H1 (cell line): ENCODE results near the gene ZSCAN18. TPM values are rescaled to one million over a fixed set of nuclear protein-coding genes. Genes with fewer than 3 reads are reported as not detected.

Experiments used
- CTCF ChIA-PET: fragments of 300-600 bp; sonication (Branson Sonifier 250); formaldehyde crosslinking; loops from one replicate; lab custom pipeline; 2021; ENCODE audit not compliant: partially characterized antibody; lab: Charles Lee
- POLR2A ChIA-PET: fragments of 300-600 bp; sonication (Branson Sonifier 250); formaldehyde crosslinking; loops from one replicate; lab custom pipeline; 2021; ENCODE audit warnings: inconsistent platforms; ENCODE audit not compliant: partially characterized antibody; lab: Charles Lee
- DNase-seq, 2 experiments: peaks; one replicate each; pipeline versions ENCODE4 v3.0.0 to v3.0.0-alpha.2; 2010 to 2022; ENCODE audit warnings: low spot score in 2 of 2, low read depth in 1 of 2, mixed read lengths in 1 of 2
- FAIRE-seq: peaks from 2 replicates; lab custom pipeline; 2011; peaks lifted over from hg19 to GRCh38; lab: Jason Lieb, UNC
- H2AFZ ChIP-seq: 2 replicates; pipeline ENCODE4 v1.8.1; 2012; ENCODE audit warnings: low read length, inconsistent platforms
- H2AK5ac ChIP-seq: 2 replicates; pipeline ENCODE4 v1.6.1; 2013; ENCODE audit warnings: low read depth, low read length
- H2BK120ac ChIP-seq: replicated peaks from 2 replicates; pipeline ENCODE3; 2013; ENCODE audit warnings: low read depth, low read length, inconsistent platforms
- H2BK12ac ChIP-seq: 2 replicates; pipeline ENCODE4 v1.6.1; 2013; ENCODE audit warnings: low read depth, low read length
- H2BK15ac ChIP-seq: 2 replicates; pipeline ENCODE4 v1.6.1; 2013; ENCODE audit warnings: low read length
- H2BK20ac ChIP-seq: 2 replicates; pipeline ENCODE4 v1.6.1; 2013; ENCODE audit warnings: low read length
- H2BK5ac ChIP-seq: 2 replicates; pipeline ENCODE4 v1.6.1; 2013; ENCODE audit warnings: low read depth, low read length
- H3K14ac ChIP-seq: 2 replicates; pipeline ENCODE4 v1.6.1; 2013; ENCODE audit warnings: inconsistent platforms; ENCODE audit not compliant: insufficient read length
- H3K18ac ChIP-seq: 2 replicates; pipeline ENCODE4 v1.6.1; 2013; ENCODE audit warnings: low read length; ENCODE audit errors: extremely low read depth
- H3K23ac ChIP-seq: 2 replicates; pipeline ENCODE4 v1.6.1; 2013; ENCODE audit warnings: inconsistent platforms; ENCODE audit not compliant: insufficient read length
- H3K23me2 ChIP-seq: 2 replicates; pipeline ENCODE4 v1.6.1; 2013; ENCODE audit warnings: low read depth, low read length
- H3K27ac ChIP-seq: 2 replicates; pipeline ENCODE4 v1.6.1; 2011; ENCODE audit warnings: low read depth, low read length, inconsistent platforms
- H3K27me3 ChIP-seq, 4 experiments: replicated peaks in 1 of 4; 1 replicate in 1 of 4; 2 replicates in 3 of 4; pipeline versions ENCODE4 v1.6.1 to v1.8.1; 2011 to 2013; ENCODE audit warnings: low read length in 3 of 4, mild to moderate bottlenecking in 3 of 4, inconsistent platforms in 2 of 4, mixed read lengths in 2 of 4, moderate library complexity in 1 of 4; ENCODE audit not compliant: control insufficient read depth in 3 of 4, insufficient read depth in 3 of 4; ENCODE audit errors: extremely low read depth in 1 of 4
- H3K36me3 ChIP-seq, 4 experiments: 2 replicates each; pipeline versions ENCODE4 v1.6.1 to v1.8.1; 2011 to 2013; ENCODE audit warnings: mild to moderate bottlenecking in 4 of 4, low read length in 3 of 4, moderate library complexity in 2 of 4, control low read depth in 1 of 4, inconsistent platforms in 1 of 4; ENCODE audit not compliant: insufficient read depth in 4 of 4, control insufficient read depth in 2 of 4
- H3K4ac ChIP-seq: replicated peaks from 2 replicates; pipeline ENCODE3; 2013; ENCODE audit warnings: low read length, low read depth, mixed read lengths, inconsistent platforms; ENCODE audit not compliant: insufficient read length
- H3K4me1 ChIP-seq, 4 experiments: replicated peaks in 1 of 4; 1 replicate in 1 of 4; 2 replicates in 3 of 4; pipeline versions ENCODE4 v1.6.1 to v1.8.1; 2011 to 2013; ENCODE audit warnings: low read length in 3 of 4, inconsistent platforms in 2 of 4, mixed read lengths in 1 of 4; ENCODE audit not compliant: insufficient read depth in 4 of 4, control insufficient read depth in 3 of 4
- H3K4me2 ChIP-seq, 2 experiments: 2 replicates each; pipeline versions ENCODE4 v1.6.1 to v1.8.1; 2011 to 2013; ENCODE audit warnings: low read depth in 2 of 2, low read length in 2 of 2, control low read depth in 1 of 2, inconsistent platforms in 1 of 2, mild to moderate bottlenecking in 1 of 2; ENCODE audit not compliant: insufficient read depth in 1 of 2
- H3K4me3 ChIP-seq, 4 experiments: fragments of 200-600, 300-600 bp in 1 of 4; sonication (generic), shearing (Covaris generic), sonication (Bioruptor Twin) in 1 of 4; 2 replicates each; pipeline versions ENCODE4 v1.5.1 to v1.8.1; 2011 to 2016; ENCODE audit warnings: low read length in 4 of 4, low read depth in 3 of 4, control low read depth in 2 of 4, inconsistent platforms in 2 of 4, mild to moderate bottlenecking in 2 of 4, mixed read lengths in 1 of 4, moderate library complexity in 1 of 4; ENCODE audit not compliant: insufficient read depth in 2 of 4; ENCODE audit errors: extremely low read depth in 1 of 4
- H3K56ac ChIP-seq: replicated peaks from 2 replicates; pipeline ENCODE3; 2013; ENCODE audit warnings: low read depth, mild to moderate bottlenecking, mixed read lengths, low read length, inconsistent platforms; ENCODE audit not compliant: insufficient read length
- H3K79me1 ChIP-seq: 2 replicates; pipeline ENCODE4 v1.6.1; 2013; ENCODE audit warnings: low read depth, low read length, control low read depth
- H3K79me2 ChIP-seq, 2 experiments: 2 replicates each; pipeline versions ENCODE4 v1.6.1 to v1.8.1; 2012 to 2013; ENCODE audit warnings: low read length in 2 of 2, mild to moderate bottlenecking in 2 of 2, inconsistent platforms in 1 of 2; ENCODE audit not compliant: insufficient read depth in 2 of 2, control insufficient read depth in 1 of 2
- H3K9ac ChIP-seq, 4 experiments: replicated peaks in 1 of 4; 1 replicate in 1 of 4; 2 replicates in 3 of 4; pipeline versions ENCODE4 v1.6.1 to v1.8.1; 2011 to 2013; ENCODE audit warnings: low read depth in 3 of 4, low read length in 3 of 4, control low read depth in 2 of 4, mild to moderate bottlenecking in 2 of 4, moderate library complexity in 2 of 4, inconsistent platforms in 1 of 4; ENCODE audit errors: extremely low read depth in 1 of 4
- H3K9me3 ChIP-seq, 2 experiments: 2 replicates each; pipeline versions ENCODE4 v1.6.1 to v1.8.1; 2012 to 2013; ENCODE audit warnings: mild to moderate bottlenecking in 2 of 2, moderate library complexity in 2 of 2, control low read depth in 1 of 2, inconsistent platforms in 1 of 2, low read depth in 1 of 2, low read length in 1 of 2, mixed read lengths in 1 of 2; ENCODE audit not compliant: insufficient read depth in 2 of 2
- H4K20me1 ChIP-seq, 2 experiments: replicated peaks in 1 of 2; 2 replicates each; pipeline versions ENCODE3 to v1.8.1; 2011 to 2013; ENCODE audit warnings: inconsistent platforms in 2 of 2, low read length in 2 of 2, mild to moderate bottlenecking in 1 of 2; ENCODE audit not compliant: insufficient read depth in 2 of 2, control insufficient read depth in 1 of 2
- H4K5ac ChIP-seq: 2 replicates; pipeline ENCODE4 v1.6.1; 2013; ENCODE audit warnings: low read length, low read depth, mixed read lengths, inconsistent platforms; ENCODE audit not compliant: insufficient read length
- H4K8ac ChIP-seq: 2 replicates; pipeline ENCODE4 v1.8.0; 2013; ENCODE audit warnings: mild to moderate bottlenecking, moderate library complexity, low read length, inconsistent platforms; ENCODE audit not compliant: insufficient read depth; ENCODE audit errors: extremely low read depth
- H4K91ac ChIP-seq: replicated peaks from 2 replicates; pipeline ENCODE3; 2013; ENCODE audit warnings: low read length, mixed read lengths, inconsistent platforms; ENCODE audit not compliant: insufficient read length
- BRCA1 ChIP-seq: IDR thresholded peaks from 2 replicates; pipeline ENCODE4 v1.6.1; 2012; ENCODE audit warnings: low read depth, low read length, improper control_type of control experiment
- CEBPB ChIP-seq: IDR thresholded peaks from 2 replicates; pipeline ENCODE4 v1.6.1; 2012; ENCODE audit warnings: low read depth, low read length
- CHD2 ChIP-seq: IDR thresholded peaks from 2 replicates; pipeline ENCODE4 v1.6.1; 2012; ENCODE audit warnings: low read length, improper control_type of control experiment
- CREB1 ChIP-seq: IDR thresholded peaks from 2 replicates; pipeline ENCODE4 v1.6.1; 2012; ENCODE audit warnings: inconsistent platforms
- GABPA ChIP-seq: IDR thresholded peaks from 2 replicates; pipeline ENCODE4 v1.6.1; 2011; ENCODE audit warnings: mild to moderate bottlenecking, low read length, moderate library complexity, borderline replicate concordance; ENCODE audit not compliant: insufficient read depth
- HDAC6 ChIP-seq: IDR thresholded peaks from one replicate; pipeline ENCODE4 v1.7.1; 2012; ENCODE audit warnings: low read depth, mild to moderate bottlenecking, inconsistent platforms, low read length, moderate library complexity
- JUND ChIP-seq: IDR thresholded peaks from 2 replicates; pipeline ENCODE4 v1.6.1; 2011; ENCODE audit warnings: mild to moderate bottlenecking, improper control_type of control experiment, low read length
- KDM5A ChIP-seq: fragments of 200-600 bp; IDR thresholded peaks from 2 replicates; pipeline ENCODE4 v1.7.1; 2012; ENCODE audit warnings: mild to moderate bottlenecking, low read length, inconsistent platforms, mixed read lengths
- POLR2AphosphoS5 ChIP-seq: IDR thresholded peaks from 2 replicates; pipeline ENCODE4 v1.6.1; 2011; ENCODE audit warnings: low read depth, low read length
- POU5F1 ChIP-seq: IDR thresholded peaks from 2 replicates; pipeline ENCODE4 v1.6.1; 2011; ENCODE audit warnings: low read depth, mild to moderate bottlenecking, low read length, moderate library complexity
- RAD21 ChIP-seq, 2 experiments: IDR thresholded peaks in 1 of 2; conservative IDR thresholded peaks in 1 of 2; 2 replicates each; pipeline ENCODE4 v1.6.1; 2011; ENCODE audit warnings: low read depth in 2 of 2, low read length in 2 of 2, improper control_type of control experiment in 1 of 2, inconsistent platforms in 1 of 2, mild to moderate bottlenecking in 1 of 2, moderate library complexity in 1 of 2
- SP1 ChIP-seq: IDR thresholded peaks from 2 replicates; pipeline ENCODE4 v1.6.1; 2011; ENCODE audit warnings: low read depth, low read length
- WGBS, 2 experiments: shearing (Covaris generic) in 1 of 2; methylation state at CpG; one replicate each; pipeline versions ENCODE4 v1.1.6 to v1.1.7; 2013 to 2015; ENCODE audit warnings: low lambda C conversion rate in 2 of 2, mixed read lengths in 2 of 2, inconsistent platforms in 1 of 2, low coverage in 1 of 2, missing lambda C conversion rate in 1 of 2; ENCODE audit not compliant: insufficient replicate concordance in 2 of 2, insufficient coverage in 1 of 2, insufficient read length in 1 of 2; ENCODE audit errors: extremely low coverage in 1 of 2, missing lambda C conversion rate in 1 of 2; 5-methylcytosine and 5-hydroxymethylcytosine counted together
- polyA plus RNA-seq, 7 experiments: library from polyadenylated mRNA; depleted of rRNA in 3 of 7; stranded (reverse) in 5 of 7; unstranded in 2 of 7; fragments of >200 nt in 5 of 7; fragments of 200-250 nt in 2 of 7; gene quantifications; 1 replicate in 5 of 7; 2 replicates in 1 of 7; 4 replicates in 1 of 7; pipeline versions ENCODE4 v1.2.1 to v1.2.3, GENCODE V29; 2011 to 2013; ENCODE audit warnings: missing spikeins in 2 of 7, mixed read lengths in 2 of 7
- total RNA-seq: library from RNA; stranded (reverse); fragmentation: NEBNext Ultra II Directional; extraction: Animal tissue kit (Norgen Biotek cat#: 25700); gene quantifications from 2 replicates; pipeline ENCODE4 v1.2.1, GENCODE V29; 2021
- TF ChIP-seq, protein P1 (sequence below): IDR thresholded peaks from 2 replicates; pipeline ENCODE4 v1.6.1; 2011; ENCODE audit warnings: low read depth, mild to moderate bottlenecking, low read length; ENCODE audit not compliant: insufficient read depth
- TF ChIP-seq, protein P2 (sequence below): IDR thresholded peaks from 2 replicates; pipeline ENCODE4 v1.6.1; 2012; ENCODE audit warnings: low read length, inconsistent platforms

ZSCAN18 gene
- total and polyA plus RNA-seq, 2 of the 8 experiments (the other 6 are each of a cell fraction or from before 2014, with no cell fraction given) = 37.0 to 41.4 TPM

DNA sequence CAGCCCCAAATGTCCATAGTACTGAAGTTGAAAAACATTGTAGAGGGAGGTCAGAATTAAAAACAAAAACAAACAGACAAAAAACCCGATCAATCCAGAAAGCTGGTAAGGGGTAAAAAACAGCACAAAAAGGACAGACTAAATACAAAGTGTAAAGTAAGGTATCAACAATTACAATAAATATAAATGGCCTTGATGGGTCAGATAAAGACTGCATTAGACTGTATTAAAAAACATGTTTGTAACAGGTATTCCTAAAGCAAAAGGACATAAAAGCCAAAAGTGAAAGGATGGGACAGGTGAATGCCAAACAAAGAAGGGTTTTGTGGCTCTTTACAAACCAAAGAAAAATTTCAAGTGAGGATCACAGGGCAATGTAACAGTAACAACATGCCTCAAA, 36.2 kb upstream of the ZSCAN18 start:
- Histone ChIP-seq H2BK15ac (no peak overlapping the region), H3K4me1 (no peaks in the 10 kb centered on the region), H2BK20ac (no peak overlapping the region), H4K8ac (no peak overlapping the region), H2BK12ac (no peak overlapping the region), H2BK5ac (no peak overlapping the region), H4K91ac (no peak overlapping the region), H4K5ac (no peak overlapping the region), H3K36me3 (peaks cover under 1 to 72% (median 27%) of the 10 kb centered on the region in 4 experiments; a peak in 6 of 8 replicates), H3K79me2 (no peaks in the 10 kb centered on the region), H3K14ac (no peak overlapping the region), H3K27ac (no peak overlapping the region), H3K23me2 (no peaks in the 10 kb centered on the region), H3K4me3 (no peak overlapping the region), H3K9ac (no peak overlapping the region), H2AFZ (no peak overlapping the region), H2BK120ac (no peak overlapping the region), H3K4ac (no peak overlapping the region), H3K18ac (no peak overlapping the region), H3K9me3 (peaks cover 64 to 81% of the 10 kb centered on the region in 2 experiments), H3K56ac (no peak overlapping the region), H2AK5ac (no peak overlapping the region), H3K79me1 (no peaks in the 10 kb centered on the region), H4K20me1 (no peaks in the 10 kb centered on the region), H3K4me2 (no peak overlapping the region), H3K27me3 (no peaks in the 10 kb centered on the region), H3K23ac (no peak overlapping the region)
- FAIRE-seq (no peak), DNase-seq (no peak)
- CTCF ChIA-PET = no interaction called here
- WGBS, 2 experiments = 88% methylated on average over 1 of the region's 1 CpG; no CpG with 5 or more reads in 1 of the 2 experiments
- POLR2A ChIA-PET = no interaction called here
- no peak for TF ChIP-seq SP1
- TF ChIP-seq GABPA = no peak
- TF ChIP-seq JUND = no peak
- TF ChIP-seq POU5F1 = no peak
- TF ChIP-seq CEBPB = no peak
- TF ChIP-seq KDM5A = no peak
- TF ChIP-seq HDAC6 = no peak
- TF ChIP-seq, protein P1, sequence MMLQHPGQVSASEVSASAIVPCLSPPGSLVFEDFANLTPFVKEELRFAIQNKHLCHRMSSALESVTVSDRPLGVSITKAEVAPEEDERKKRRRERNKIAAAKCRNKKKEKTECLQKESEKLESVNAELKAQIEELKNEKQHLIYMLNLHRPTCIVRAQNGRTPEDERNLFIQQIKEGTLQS = no peak
- TF ChIP-seq RAD21 (IDR thresholded peaks at IDR 0.05 in 1 of 2, conservative IDR thresholded peaks at IDR 0.05 in 1 of 2; ENCODE audit: low read depth in 2 of 2, low read length in 2 of 2) = no peak
- TF ChIP-seq CHD2 = no peak
- TF ChIP-seq CREB1 = no peak
- TF ChIP-seq, protein P2, sequence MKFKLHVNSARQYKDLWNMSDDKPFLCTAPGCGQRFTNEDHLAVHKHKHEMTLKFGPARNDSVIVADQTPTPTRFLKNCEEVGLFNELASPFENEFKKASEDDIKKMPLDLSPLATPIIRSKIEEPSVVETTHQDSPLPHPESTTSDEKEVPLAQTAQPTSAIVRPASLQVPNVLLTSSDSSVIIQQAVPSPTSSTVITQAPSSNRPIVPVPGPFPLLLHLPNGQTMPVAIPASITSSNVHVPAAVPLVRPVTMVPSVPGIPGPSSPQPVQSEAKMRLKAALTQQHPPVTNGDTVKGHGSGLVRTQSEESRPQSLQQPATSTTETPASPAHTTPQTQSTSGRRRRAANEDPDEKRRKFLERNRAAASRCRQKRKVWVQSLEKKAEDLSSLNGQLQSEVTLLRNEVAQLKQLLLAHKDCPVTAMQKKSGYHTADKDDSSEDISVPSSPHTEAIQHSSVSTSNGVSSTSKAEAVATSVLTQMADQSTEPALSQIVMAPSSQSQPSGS = no peak
- no peak for TF ChIP-seq BRCA1
- no peak for TF ChIP-seq POLR2AphosphoS5
